ENCODE data around the gene SCYGR2. TPM values are rescaled to one million over a fixed set of nuclear protein-coding genes. Genes with fewer than 3 reads are reported as not detected.

SCYGR2 gene
- total RNA-seq, 1 experiment from 2014 or later = not detected

- H3K36me3 ChIP-seq (ENCODE audit: low read depth, low read length) = no peaks in the 10 kb centered on the region
- no peak overlapping the region for H3K9ac ChIP-seq (ENCODE audit: low read length)
- H3F3A ChIP-seq (ENCODE audit: low read length, unreplicated experiment) = no peaks in the 10 kb centered on the region
- H3K9me2 ChIP-seq (replicated peaks; ENCODE audit: low read length) = no peaks in the 10 kb centered on the region
- no peaks in the 10 kb centered on the region for H3K4me1 ChIP-seq (ENCODE audit: insufficient read depth, low read length)
- BruUV-seq (replicated peaks) = no TSS peak
- H3K27me3 ChIP-seq (ENCODE audit: low read length) = no peaks in the 10 kb centered on the region
- DNase-seq (no peak), ATAC-seq (no peak)
- H4K20me1 ChIP-seq (ENCODE audit: low read length) = no peaks in the 10 kb centered on the region
- intact Hi-C loops (cut with micrococcal nuclease) = no loop called here
- ChIA-PET CTCF (no interaction called here), POLR2A (ENCODE audit: unreplicated experiment) (no interaction called here)
- H3K9me3 ChIP-seq (ENCODE audit: low read length) = no peaks in the 10 kb centered on the region
- H3K4me2 ChIP-seq (ENCODE audit: low read length) = no peak overlapping the region
- H3K79me2 ChIP-seq (ENCODE audit: low read length) = no peaks in the 10 kb centered on the region
- no peak for TF ChIP-seq CTCF (conservative IDR thresholded peaks at IDR 0.05; ENCODE audit: low read depth, low read length)
- no peak for TF ChIP-seq EZH2 (IDR thresholded peaks at IDR 0.05; ENCODE audit: low read length, unreplicated experiment)
- TF ChIP-seq EZH2phosphoT487 (IDR thresholded peaks at IDR 0.05; ENCODE audit: borderline replicate concordance, low read length) = no peak
- H3K27ac ChIP-seq (ENCODE audit: low read length) = no peak overlapping the region
- H2AFZ ChIP-seq (ENCODE audit: low read length) = no peak overlapping the region
- H3K4me3 ChIP-seq (ENCODE audit: low read length) = no peak overlapping the region
Observed at GRCh38 chr2:227565080-227565479, 33.6 kb upstream of the SCYGR2 start.

GRCh38 chr2:227566012-227566411 lies 32.7 kb upstream of the SCYGR2 start:
- DNase-seq = no peak
- H3K79me2 ChIP-seq (ENCODE audit: low read length) = no peaks in the 10 kb centered on the region
- no peaks in the 10 kb centered on the region for H4K20me1 ChIP-seq (ENCODE audit: low read length)
- no peaks in the 10 kb centered on the region for H3F3A ChIP-seq (ENCODE audit: low read length, unreplicated experiment)
- no peak for TF ChIP-seq EZH2phosphoT487 (IDR thresholded peaks at IDR 0.05; ENCODE audit: borderline replicate concordance, low read length)
- no peak for TF ChIP-seq CTCF (conservative IDR thresholded peaks at IDR 0.05; ENCODE audit: low read depth, low read length)
- no peak for TF ChIP-seq EZH2 (IDR thresholded peaks at IDR 0.05; ENCODE audit: low read length, unreplicated experiment)
- no peak overlapping the region for H2AFZ ChIP-seq (ENCODE audit: low read length)
- H3K9me2 ChIP-seq (replicated peaks; ENCODE audit: low read length) = no peaks in the 10 kb centered on the region
- ATAC-seq = no peak
- H3K9ac ChIP-seq (ENCODE audit: low read length) = no peak overlapping the region
- no peaks in the 10 kb centered on the region for H3K36me3 ChIP-seq (ENCODE audit: low read depth, low read length)
- H3K27me3 ChIP-seq (ENCODE audit: low read length) = no peaks in the 10 kb centered on the region
- ChIA-PET CTCF (no interaction called here), POLR2A (ENCODE audit: unreplicated experiment) (no interaction called here)
- intact Hi-C loops (cut with micrococcal nuclease) = no loop called here
- H3K4me2 ChIP-seq (ENCODE audit: low read length) = no peak overlapping the region
- no peaks in the 10 kb centered on the region for H3K9me3 ChIP-seq (ENCODE audit: low read length)
- no peaks in the 10 kb centered on the region for H3K4me1 ChIP-seq (ENCODE audit: insufficient read depth, low read length)
- BruUV-seq (replicated peaks) = no TSS peak
- H3K27ac ChIP-seq (ENCODE audit: low read length) = no peak overlapping the region
- no peak overlapping the region for H3K4me3 ChIP-seq (ENCODE audit: low read length)

- no peak overlapping the region for H3K4me3 ChIP-seq (ENCODE audit: low read length)
- no peaks in the 10 kb centered on the region for H3K36me3 ChIP-seq (ENCODE audit: low read depth, low read length)
- no peaks in the 10 kb centered on the region for H3K4me1 ChIP-seq (ENCODE audit: insufficient read depth, low read length)
- no peaks in the 10 kb centered on the region for H3F3A ChIP-seq (ENCODE audit: low read length, unreplicated experiment)
- no peak overlapping the region for H3K27ac ChIP-seq (ENCODE audit: low read length)
- ChIA-PET POLR2A (ENCODE audit: unreplicated experiment) (no interaction called here), CTCF (no interaction called here)
- H3K9me2 ChIP-seq (replicated peaks; ENCODE audit: low read length) = no peaks in the 10 kb centered on the region
- no TSS peak for BruUV-seq (replicated peaks)
- no peaks in the 10 kb centered on the region for H3K9me3 ChIP-seq (ENCODE audit: low read length)
- intact Hi-C loops (cut with micrococcal nuclease) = no loop called here
- no peak overlapping the region for H3K9ac ChIP-seq (ENCODE audit: low read length)
- no peak for TF ChIP-seq EZH2 (IDR thresholded peaks at IDR 0.05; ENCODE audit: low read length, unreplicated experiment)
- TF ChIP-seq CTCF (conservative IDR thresholded peaks at IDR 0.05; ENCODE audit: low read depth, low read length) = no peak
- no peak for TF ChIP-seq EZH2phosphoT487 (IDR thresholded peaks at IDR 0.05; ENCODE audit: borderline replicate concordance, low read length)
- no peak overlapping the region for H3K4me2 ChIP-seq (ENCODE audit: low read length)
- H3K27me3 ChIP-seq (ENCODE audit: low read length) = no peaks in the 10 kb centered on the region
- H3K79me2 ChIP-seq (ENCODE audit: low read length) = no peaks in the 10 kb centered on the region
- H4K20me1 ChIP-seq (ENCODE audit: low read length) = no peaks in the 10 kb centered on the region
- H2AFZ ChIP-seq (ENCODE audit: low read length) = no peak overlapping the region
- DNase-seq (no peak), ATAC-seq (no peak)
Observed at GRCh38 chr2:227568852-227569169, 29.9 kb upstream of the SCYGR2 start.
